ENCODE data around the gene PIGR. TPM values are rescaled to one million over a fixed set of nuclear protein-coding genes. Genes with fewer than 3 reads are reported as not detected.

The PIGR gene
- total RNA-seq, 1 donor from 2014 or later, result 30.1 TPM

- H3K27ac Mint-ChIP-seq, result no peak overlapping the region
Measured at GRCh38 chr1:206967096-206967849, 21.0 kb upstream of the PIGR start.

GRCh38 chr1:206965781-206966180 lies 19.5 kb upstream of the PIGR start:
- Mint-ChIP-seq H3K4me1 (ENCODE audit: unreplicated experiment) (no peaks in the 10 kb centered on the region), H3K36me3 (no peaks in the 10 kb centered on the region), H3K27ac (no peak overlapping the region), H3K27me3 (peaks cover 9% of the 10 kb centered on the region), H3K4me3 (no peak overlapping the region), H3K9me3 (no peaks in the 10 kb centered on the region)
- TF ChIP-seq CTCF (conservative IDR thresholded peaks at IDR 0.05), result no peak
- DNase-seq (ENCODE audit: extremely low spot score, unreplicated experiment), result no peak

More at GRCh38 chr1:206967096-206967849, 21.0 kb upstream of the PIGR start:
- no peaks in the 10 kb centered on the region for H3K9me3 Mint-ChIP-seq
- no peak for TF ChIP-seq CTCF (conservative IDR thresholded peaks at IDR 0.05)
- no peak overlapping the region for H3K4me3 Mint-ChIP-seq
- DNase-seq (ENCODE audit: extremely low spot score, unreplicated experiment), result no peak
- H3K4me1 Mint-ChIP-seq (ENCODE audit: unreplicated experiment), result no peaks in the 10 kb centered on the region
- peaks cover 16% of the 10 kb centered on the region for H3K27me3 Mint-ChIP-seq
- H3K36me3 Mint-ChIP-seq, result no peaks in the 10 kb centered on the region

- DNase-seq (ENCODE audit: extremely low spot score, unreplicated experiment), result no peak
- no peak overlapping the region for H3K4me3 Mint-ChIP-seq
- H3K27me3 Mint-ChIP-seq, result no peaks in the 10 kb centered on the region
- H3K4me1 Mint-ChIP-seq (ENCODE audit: unreplicated experiment), result no peaks in the 10 kb centered on the region
- no peak overlapping the region for H3K27ac Mint-ChIP-seq
- TF ChIP-seq CTCF (conservative IDR thresholded peaks at IDR 0.05), result no peak
- H3K9me3 Mint-ChIP-seq, result no peaks in the 10 kb centered on the region
- H3K36me3 Mint-ChIP-seq, result no peaks in the 10 kb centered on the region
Measured at GRCh38 chr1:206963740-206964139, 17.5 kb upstream of the PIGR start.

GRCh38 chr1:206963119-206963712 lies 16.9 kb upstream of the PIGR start:
- Mint-ChIP-seq H3K9me3 (no peaks in the 10 kb centered on the region), H3K27ac (no peak overlapping the region), H3K27me3 (no peaks in the 10 kb centered on the region), H3K4me1 (ENCODE audit: unreplicated experiment) (no peaks in the 10 kb centered on the region), H3K4me3 (no peak overlapping the region), H3K36me3 (no peaks in the 10 kb centered on the region)
- no peak for TF ChIP-seq CTCF (conservative IDR thresholded peaks at IDR 0.05)
- no peak for DNase-seq (ENCODE audit: extremely low spot score, unreplicated experiment)

- DNase-seq (ENCODE audit: extremely low spot score, unreplicated experiment), result no peak
- no peak overlapping the region for H3K4me3 Mint-ChIP-seq
- H3K4me1 Mint-ChIP-seq (ENCODE audit: unreplicated experiment), result peaks cover 3% of the 10 kb centered on the region
- no peaks in the 10 kb centered on the region for H3K36me3 Mint-ChIP-seq
- H3K9me3 Mint-ChIP-seq, result no peaks in the 10 kb centered on the region
- no peaks in the 10 kb centered on the region for H3K27me3 Mint-ChIP-seq
- TF ChIP-seq CTCF (conservative IDR thresholded peaks at IDR 0.05), result no peak
- peak overlapping the region; percentile 43 for H3K27ac Mint-ChIP-seq
Measured at GRCh38 chr1:206962272-206962671, 16.0 kb upstream of the PIGR start.
